ENCODE data around the gene CSMD2.

- TF ChIP-seq CTCF (conservative IDR thresholded peaks at IDR 0.05; ENCODE audit: low read length) (no peak), EZH2phosphoT487 (IDR thresholded peaks at IDR 0.05; ENCODE audit: borderline replicate concordance) (no peak)
These were observed 34.9 kb upstream of the CSMD2 start for GRCh38 chr1:34199927-34200326.
